K562 (cell line): ENCODE measurements around the gene CLCNKA. TPM values are rescaled to one million over a fixed set of nuclear protein-coding genes. Genes with fewer than 3 reads are reported as not detected.

Experiments
- BCOR ChIP-seq: fragments of 450-650 bp; IDR thresholded peaks from 2 replicates; pipeline ENCODE4 v1.6.1; 2016
- BRD4 ChIP-seq: fragments of 200-600 bp; sonication (generic); IDR thresholded peaks from 2 replicates; pipeline ENCODE4 v1.6.1; 2017; ENCODE audit warnings: inconsistent platforms
- CBX8 ChIP-seq: fragments of 200-600 bp; sonication (generic); IDR thresholded peaks from 2 replicates; pipeline ENCODE4 v1.6.1; 2012; ENCODE audit warnings: borderline replicate concordance, mixed run types, low read depth, mild to moderate bottlenecking, moderate library complexity, mixed read lengths, low read length, control low read depth, inconsistent platforms; ENCODE audit not compliant: poor library complexity, severe bottlenecking; ENCODE audit errors: extremely low read depth
- CREB3 ChIP-seq: fragments of 450-650 bp; conservative IDR thresholded peaks from 2 replicates; pipeline ENCODE4 v1.6.1; 2016; ENCODE audit warnings: missing genetic modification characterization, low read depth, mild to moderate bottlenecking, missing compliant biosample characterization, moderate library complexity
- CREB3L1 ChIP-seq: fragments of 450-650 bp; IDR thresholded peaks from 2 replicates; pipeline ENCODE4 v1.6.1; 2014; ENCODE audit warnings: low read depth, mild to moderate bottlenecking, moderate library complexity, borderline replicate concordance
- EZH2 ChIP-seq: IDR thresholded peaks from 2 replicates; pipeline ENCODE4 v1.6.1; 2012; ENCODE audit warnings: low read depth, mild to moderate bottlenecking, inconsistent platforms, low read length, borderline replicate concordance
- KLF13 ChIP-seq: fragments of 450-650 bp; IDR thresholded peaks from 2 replicates; pipeline ENCODE4 v1.6.1; 2016; ENCODE audit warnings: missing genetic modification characterization, low read depth, mild to moderate bottlenecking, missing compliant biosample characterization, moderate library complexity, borderline replicate concordance
- L3MBTL2 ChIP-seq: fragments of 450-650 bp; IDR thresholded peaks from 2 replicates; pipeline ENCODE4 v1.6.1; 2016; ENCODE audit warnings: mild to moderate bottlenecking, moderate library complexity
- MLLT1 ChIP-seq, 2 experiments: fragments of 450-650 bp; IDR thresholded peaks; 2 replicates each; pipeline ENCODE4 v1.6.1; 2016
- NFE2L1 ChIP-seq: fragments of 450-650 bp; IDR thresholded peaks from 2 replicates; pipeline ENCODE4 v1.6.1; 2016; ENCODE audit warnings: missing genetic modification characterization, low read depth, mild to moderate bottlenecking, missing compliant biosample characterization, moderate library complexity, borderline replicate concordance
- PHF8 ChIP-seq: fragments of 200-600 bp; sonication (generic); IDR thresholded peaks from 2 replicates; pipeline ENCODE4 v1.6.1; 2012; ENCODE audit warnings: mixed run types, mild to moderate bottlenecking, inconsistent platforms, low read length, moderate library complexity, borderline replicate concordance
- RBM39 ChIP-seq: fragments of 200-400 bp; formaldehyde crosslinking; optimal IDR thresholded peaks from 2 replicates; pipeline ENCODE3; 2018; ENCODE audit warnings: low read depth, low read length
- SP2 ChIP-seq: IDR thresholded peaks from 2 replicates; pipeline ENCODE4 v1.6.1; 2011; ENCODE audit warnings: mild to moderate bottlenecking, low read depth, low read length, moderate library complexity; ENCODE audit not compliant: poor library complexity, severe bottlenecking; ENCODE audit errors: extremely low read depth
- SREBF2 ChIP-seq: sonication (generic); formaldehyde crosslinking; IDR thresholded peaks from 2 replicates; pipeline ENCODE4 v1.4.0; 2020; ENCODE audit warnings: mild to moderate bottlenecking, missing genetic modification reagents
- WHSC1 ChIP-seq: IDR thresholded peaks from one replicate; pipeline ENCODE4 v1.6.1; 2012; ENCODE audit warnings: low read length, control low read depth, inconsistent platforms
- ZBTB43 ChIP-seq: sonication (generic); formaldehyde crosslinking; IDR thresholded peaks from 2 replicates; pipeline ENCODE4 v1.8.0; 2023; ENCODE audit warnings: mild to moderate bottlenecking, missing genetic modification reagents
- ZNF232 ChIP-seq: sonication (generic); formaldehyde crosslinking; IDR thresholded peaks from 2 replicates; pipeline ENCODE4 v1.8.0; 2022; ENCODE audit warnings: mild to moderate bottlenecking, missing genetic modification reagents
- ZNF274 ChIP-seq: IDR thresholded peaks from 2 replicates; pipeline ENCODE4 v1.6.1; 2011; ENCODE audit warnings: low read depth, mild to moderate bottlenecking, low read length, moderate library complexity, borderline replicate concordance
- ZNF408 ChIP-seq: fragments of 250-450 bp; sonication (Bioruptor Pico); IDR thresholded peaks from 2 replicates; pipeline ENCODE4 v1.4.0; 2020; ENCODE audit warnings: low read depth, mild to moderate bottlenecking, moderate library complexity
- ZNF655 ChIP-seq: fragments of 250-450 bp; sonication (Bioruptor Pico); IDR thresholded peaks from 2 replicates; pipeline ENCODE4 v1.5.0; 2021
- polyA plus RNA-seq, 8 experiments: library from polyadenylated mRNA; depleted of rRNA in 4 of 8; stranded (reverse) in 5 of 8; unstranded in 3 of 8; fragments of >200 nt; fragmentation: Nextera tagmentation in 2 of 8; fragmentation: Illumina TruSeq in 1 of 8; extraction: Ambion mirVana in 2 of 8; extraction: Trizol in 1 of 8; gene quantifications; 2 replicates each; pipeline versions ENCODE4 v1.2.1 to v1.2.3, GENCODE V29; 2011 to 2014; ENCODE audit warnings: inconsistent platforms in 1 of 8, missing spikeins in 1 of 8
- total RNA-seq, 7 experiments: library from RNA; depleted of rRNA in 6 of 7; stranded (reverse); fragments of >200 nt in 6 of 7; fragmentation: Illumina TruSeq in 2 of 7; extraction: Trizol in 2 of 7; gene quantifications; 2 replicates each; pipeline versions ENCODE4 v1.2.1 to v1.2.3, GENCODE V29; 2011 to 2021; ENCODE audit warnings: low replicate concordance in 1 of 7

Gene CLCNKA
- total and polyA plus RNA-seq, 9 of the 15 experiments (the other 6 are each of a cell fraction or from before 2014, with no cell fraction given) = 0.03 to 0.37 (median 0.10) TPM; not detected in 3

GRCh38 chr1:16006552-16007485 is 15.0 kb upstream of the CLCNKA start (continued):
- no peak for TF ChIP-seq ZNF274
- TF ChIP-seq L3MBTL2 = peak; percentile 56; the same call in 1 of the 2 replicates
- TF ChIP-seq NFE2L1 (tag) = no peak
- no peak for TF ChIP-seq KLF13 (tag)
- no peak for TF ChIP-seq RBM39
- TF ChIP-seq EZH2 = no peak
- TF ChIP-seq CREB3 (tag) = no peak
- TF ChIP-seq PHF8 = no peak
- TF ChIP-seq ZNF232 (CRISPR knock-in tag) = no peak
- TF ChIP-seq WHSC1 = no peak
- no peak for TF ChIP-seq ZNF655 (CRISPR knock-in tag)
- TF ChIP-seq BCOR = peak; percentile 35; the same call in 1 of the 2 replicates
- no peak for TF ChIP-seq ZNF408
- no peak for TF ChIP-seq CBX8
- TF ChIP-seq SREBF2 (CRISPR knock-in tag) = no peak
- no peak for TF ChIP-seq ZBTB43 (CRISPR knock-in tag)
- TF ChIP-seq BRD4 = no peak
- TF ChIP-seq MLLT1 (IDR thresholded peaks at IDR 0.05) = no peak
- no peak for TF ChIP-seq CREB3L1
- TF ChIP-seq SP2 = no peak
